Activated T-cell treated with anti-CD3 and anti-CD28 coated beads, Interleukin-2, amount 50 U/mL, for 24 hours (primary cell): ENCODE measurements around the gene LRCH3.

Experiments used
- DNase-seq: peaks from one replicate; pipeline ENCODE4 v3.0.0-alpha.2; 2020
- H3K27ac Mint-ChIP-seq: 2 replicates; pipeline ENCODE4 v1.8.0; 2020; ENCODE audit warnings: mild to moderate bottlenecking, mixed read lengths
- H3K27me3 Mint-ChIP-seq: 2 replicates; pipeline ENCODE4 v1.8.0; 2020; ENCODE audit warnings: mixed read lengths
- H3K36me3 Mint-ChIP-seq: 2 replicates; pipeline ENCODE4 v1.8.0; 2020; ENCODE audit warnings: low read depth, mixed read lengths
- H3K4me1 Mint-ChIP-seq: 2 replicates; pipeline ENCODE4 v1.8.0; 2020; ENCODE audit warnings: low read depth, mixed read lengths
- H3K4me3 Mint-ChIP-seq: 2 replicates; pipeline ENCODE4 v1.8.0; 2020; ENCODE audit warnings: mild to moderate bottlenecking, moderate library complexity, mixed read lengths
- H3K9me3 Mint-ChIP-seq: 2 replicates; pipeline ENCODE4 v1.8.0; 2020; ENCODE audit warnings: mixed read lengths

The LRCH3 gene

GRCh38 chr3:197791113-197791891, at the start of gene LRCH3:
LRCH3 (plus strand) TSS chr3:197791254; CDS start chr3:197791279, 25 bp downstream.
- no peaks in the 10 kb centered on the region for H3K9me3 Mint-ChIP-seq
- H3K27me3 Mint-ChIP-seq, result no peaks in the 10 kb centered on the region
- H3K36me3 Mint-ChIP-seq, result peaks cover 20% of the 10 kb centered on the region
- peak within 1 kb of the TSS; percentile 94 for H3K4me3 Mint-ChIP-seq
- H3K4me1 Mint-ChIP-seq, result peaks cover 45% of the 10 kb centered on the region
- peak within 1 kb of the TSS; percentile 98 for H3K27ac Mint-ChIP-seq
- peak; percentile 90 for DNase-seq

DNA sequence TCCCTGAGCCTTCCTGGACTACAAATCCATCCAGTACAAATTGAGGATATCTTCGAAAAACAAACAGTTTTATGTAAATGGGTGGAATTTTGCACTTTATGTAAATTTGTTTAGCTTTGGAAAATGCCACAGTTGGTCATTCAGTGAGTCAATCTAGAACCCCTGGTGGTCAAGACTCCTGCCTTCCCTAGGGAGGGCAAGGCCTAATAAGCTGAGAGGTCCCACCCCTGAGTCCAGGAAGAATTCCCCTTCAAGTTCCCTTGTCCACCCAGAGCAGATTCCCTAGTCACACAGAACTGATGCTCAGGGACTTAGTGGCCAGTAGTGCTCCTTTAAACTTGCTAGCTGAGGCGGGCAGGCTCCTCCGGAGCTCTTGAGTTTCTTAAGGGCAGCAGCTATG, 48.3 kb upstream of the LRCH3 start:
- no peaks in the 10 kb centered on the region for H3K27me3 Mint-ChIP-seq
- peaks cover 2% of the 10 kb centered on the region for H3K4me1 Mint-ChIP-seq
- no peaks in the 10 kb centered on the region for H3K36me3 Mint-ChIP-seq
- H3K27ac Mint-ChIP-seq, result no peak overlapping the region
- no peak for DNase-seq
- no peaks in the 10 kb centered on the region for H3K9me3 Mint-ChIP-seq
- H3K4me3 Mint-ChIP-seq, result no peak overlapping the region

DNA sequence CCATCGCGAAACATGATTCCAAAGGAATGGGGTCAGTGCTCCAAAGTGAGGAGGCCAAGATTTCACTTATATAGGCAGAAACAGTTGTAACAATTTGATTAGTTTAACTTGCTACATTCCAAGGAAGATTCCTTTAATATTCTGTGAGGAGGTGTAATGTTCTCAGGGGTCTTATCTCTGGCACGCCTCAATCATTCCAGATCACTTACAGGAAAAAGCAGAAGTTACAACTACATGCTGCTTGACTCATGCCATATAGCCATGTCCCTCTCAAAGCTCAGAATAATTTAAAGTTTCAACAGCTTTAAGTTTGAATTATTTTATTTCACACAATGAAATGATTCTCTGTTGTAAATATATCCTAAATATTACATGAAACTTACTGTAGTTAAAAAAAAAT, 44.8 kb upstream of the LRCH3 start:
- peaks cover 17% of the 10 kb centered on the region for H3K4me1 Mint-ChIP-seq
- H3K27me3 Mint-ChIP-seq, result no peaks in the 10 kb centered on the region
- DNase-seq, result no peak
- peaks cover 12% of the 10 kb centered on the region for H3K36me3 Mint-ChIP-seq
- H3K9me3 Mint-ChIP-seq, result no peaks in the 10 kb centered on the region
- H3K27ac Mint-ChIP-seq, result no peak overlapping the region
- no peak overlapping the region for H3K4me3 Mint-ChIP-seq

DNA sequence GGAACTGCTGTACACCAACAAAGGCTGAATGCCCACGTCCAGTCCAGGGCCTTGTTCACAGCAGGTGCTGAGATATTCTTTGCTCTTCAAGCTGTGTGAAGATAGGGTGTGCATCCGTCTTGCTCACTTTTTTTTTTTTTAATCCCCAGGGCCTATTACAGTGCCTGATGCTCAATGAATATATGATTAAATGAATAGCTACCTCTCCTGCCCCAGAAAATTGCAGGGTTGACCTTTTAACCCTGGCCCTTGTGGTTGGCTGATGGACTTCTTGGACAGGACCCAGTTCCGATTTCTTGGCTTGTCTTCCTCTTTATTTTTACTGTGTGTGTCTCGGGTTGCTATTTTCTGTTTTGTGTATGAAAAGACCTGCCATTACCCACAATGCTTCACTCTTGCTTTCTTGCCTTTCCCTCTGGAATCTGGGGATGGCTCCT, 44.2 kb upstream of the LRCH3 start:
- H3K27me3 Mint-ChIP-seq, result no peaks in the 10 kb centered on the region
- peaks cover 12% of the 10 kb centered on the region for H3K36me3 Mint-ChIP-seq
- no peak for DNase-seq
- H3K4me1 Mint-ChIP-seq, result peaks cover 22% of the 10 kb centered on the region
- H3K27ac Mint-ChIP-seq, result no peak overlapping the region
- no peaks in the 10 kb centered on the region for H3K9me3 Mint-ChIP-seq
- no peak overlapping the region for H3K4me3 Mint-ChIP-seq

GRCh38 chr3:197748597-197749314, 42.3 kb upstream of the LRCH3 start:
- Mint-ChIP-seq H3K27me3 (no peaks in the 10 kb centered on the region), H3K9me3 (no peaks in the 10 kb centered on the region), H3K4me1 (peaks cover 35% of the 10 kb centered on the region), H3K36me3 (peaks cover 12% of the 10 kb centered on the region), H3K27ac (peak overlapping the region; percentile 93), H3K4me3 (peak overlapping the region; percentile 88)
- no peak for DNase-seq

- H3K9me3 Mint-ChIP-seq, result no peaks in the 10 kb centered on the region
- DNase-seq, result no peak
- peaks cover 12% of the 10 kb centered on the region for H3K36me3 Mint-ChIP-seq
- peak overlapping the region; percentile 93 for H3K27ac Mint-ChIP-seq
- peak overlapping the region; percentile 88 for H3K4me3 Mint-ChIP-seq
- no peaks in the 10 kb centered on the region for H3K27me3 Mint-ChIP-seq
- H3K4me1 Mint-ChIP-seq, result peaks cover 40% of the 10 kb centered on the region
Measured at GRCh38 chr3:197749315-197749600, 41.8 kb upstream of the LRCH3 start.

- H3K36me3 Mint-ChIP-seq, result peaks cover 12% of the 10 kb centered on the region
- H3K27me3 Mint-ChIP-seq, result no peaks in the 10 kb centered on the region
- peak; percentile 92 for DNase-seq
- peaks cover 42% of the 10 kb centered on the region for H3K4me1 Mint-ChIP-seq
- peak within 1 kb of the TSS; percentile 95 for H3K27ac Mint-ChIP-seq
- peak within 1 kb of the TSS; percentile 88 for H3K4me3 Mint-ChIP-seq
- H3K9me3 Mint-ChIP-seq, result no peaks in the 10 kb centered on the region
Measured at GRCh38 chr3:197749601-197750395, 41.3 kb upstream of the LRCH3 start, which contains the start of gene FYTTD1. FYTTD1 (plus strand) TSS chr3:197749883; CDS start chr3:197749972, 89 bp downstream.

GRCh38 chr3:197750396-197750831, 40.6 kb upstream of the LRCH3 start:
- Mint-ChIP-seq H3K36me3 (peaks cover 12% of the 10 kb centered on the region), H3K4me3 (peak overlapping the region; percentile 88), H3K27me3 (no peaks in the 10 kb centered on the region), H3K4me1 (peaks cover 45% of the 10 kb centered on the region), H3K27ac (peak overlapping the region; percentile 95), H3K9me3 (no peaks in the 10 kb centered on the region)
- DNase-seq, result peak; percentile 70

DNA sequence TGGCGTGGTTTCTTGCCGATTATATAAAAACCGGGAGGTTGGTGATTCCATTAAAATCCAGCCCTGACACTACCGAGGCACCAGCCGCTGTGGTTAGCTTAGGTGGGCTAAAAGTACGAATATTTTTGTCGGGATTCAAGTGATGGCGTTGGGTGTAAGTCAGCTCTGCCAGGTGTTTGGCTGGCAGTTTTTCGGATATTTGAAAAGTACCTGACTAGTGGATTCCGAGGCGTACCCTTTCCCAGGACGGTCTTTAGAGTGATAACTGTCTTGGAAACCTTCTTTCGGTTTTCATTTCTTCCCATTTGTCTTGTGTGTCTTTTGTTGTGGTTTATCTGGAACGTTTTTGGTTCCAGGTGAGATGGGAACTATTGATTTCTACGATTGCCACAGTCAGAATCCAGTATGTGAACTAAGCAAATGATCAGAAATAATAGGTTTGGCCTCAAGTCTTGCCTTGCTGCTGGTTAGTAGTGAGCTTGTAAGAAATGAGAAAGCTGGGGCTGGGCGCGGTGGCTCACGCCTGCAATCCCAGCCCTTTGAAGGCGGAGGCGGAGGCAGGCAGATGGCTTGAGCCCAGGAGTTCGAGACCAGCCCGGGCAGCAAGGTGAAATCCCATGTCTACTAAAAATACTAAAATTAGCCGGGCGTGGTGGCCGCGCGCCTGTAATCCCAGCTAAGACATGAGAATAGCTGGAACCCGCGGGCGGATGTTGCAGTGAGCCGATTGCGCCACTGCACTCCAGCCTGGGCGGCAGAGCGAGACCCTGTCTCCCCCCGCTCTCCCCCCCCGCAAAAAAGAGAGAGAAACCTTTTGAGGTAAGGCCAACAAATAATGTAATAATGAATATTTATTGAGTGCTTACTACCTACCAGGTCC, 40.0 kb upstream of the LRCH3 start:
- Mint-ChIP-seq H3K27me3 (no peaks in the 10 kb centered on the region), H3K9me3 (no peaks in the 10 kb centered on the region), H3K4me1 (peaks cover 48% of the 10 kb centered on the region), H3K4me3 (peak overlapping the region; percentile 88), H3K36me3 (peaks cover 14% of the 10 kb centered on the region), H3K27ac (peak overlapping the region; percentile 95)
- DNase-seq, result peak; percentile 60

DNA sequence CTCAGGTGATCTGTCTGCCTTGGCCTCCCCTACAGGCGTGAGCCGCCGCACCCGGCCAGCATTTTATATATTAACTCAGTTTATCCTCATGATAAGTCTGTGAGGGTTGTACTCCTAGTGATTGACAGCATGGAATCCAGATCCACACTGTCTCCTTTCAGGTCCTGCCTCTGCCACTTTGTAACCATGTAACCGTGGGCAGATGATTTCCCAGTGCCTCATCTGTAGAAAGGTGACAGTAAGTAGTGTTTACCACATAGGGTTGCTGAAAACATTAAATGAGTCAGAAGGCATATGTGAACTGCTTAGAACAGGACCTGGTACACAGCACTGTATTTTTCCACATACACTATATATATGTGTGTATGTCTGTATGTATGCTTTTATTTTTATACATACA, 38.9 kb upstream of the LRCH3 start:
- peaks cover 21% of the 10 kb centered on the region for H3K36me3 Mint-ChIP-seq
- no peak for DNase-seq
- H3K4me1 Mint-ChIP-seq, result peaks cover 52% of the 10 kb centered on the region
- no peaks in the 10 kb centered on the region for H3K27me3 Mint-ChIP-seq
- H3K4me3 Mint-ChIP-seq, result peak overlapping the region; percentile 75
- H3K9me3 Mint-ChIP-seq, result no peaks in the 10 kb centered on the region
- peak overlapping the region; percentile 84 for H3K27ac Mint-ChIP-seq

GRCh38 chr3:197753263-197753662, 37.8 kb upstream of the LRCH3 start:
- Mint-ChIP-seq H3K36me3 (peaks cover 25% of the 10 kb centered on the region), H3K27ac (peak overlapping the region; percentile 55), H3K4me3 (no peak overlapping the region), H3K9me3 (no peaks in the 10 kb centered on the region), H3K27me3 (no peaks in the 10 kb centered on the region), H3K4me1 (peaks cover 52% of the 10 kb centered on the region)
- DNase-seq, result no peak

- no peaks in the 10 kb centered on the region for H3K27me3 Mint-ChIP-seq
- no peak for DNase-seq
- no peaks in the 10 kb centered on the region for H3K9me3 Mint-ChIP-seq
- H3K4me3 Mint-ChIP-seq, result no peak overlapping the region
- peaks cover 32% of the 10 kb centered on the region for H3K4me1 Mint-ChIP-seq
- H3K36me3 Mint-ChIP-seq, result peaks cover 12% of the 10 kb centered on the region
- no peak overlapping the region for H3K27ac Mint-ChIP-seq
Measured at GRCh38 chr3:197756704-197757103, 34.4 kb upstream of the LRCH3 start.

DNA sequence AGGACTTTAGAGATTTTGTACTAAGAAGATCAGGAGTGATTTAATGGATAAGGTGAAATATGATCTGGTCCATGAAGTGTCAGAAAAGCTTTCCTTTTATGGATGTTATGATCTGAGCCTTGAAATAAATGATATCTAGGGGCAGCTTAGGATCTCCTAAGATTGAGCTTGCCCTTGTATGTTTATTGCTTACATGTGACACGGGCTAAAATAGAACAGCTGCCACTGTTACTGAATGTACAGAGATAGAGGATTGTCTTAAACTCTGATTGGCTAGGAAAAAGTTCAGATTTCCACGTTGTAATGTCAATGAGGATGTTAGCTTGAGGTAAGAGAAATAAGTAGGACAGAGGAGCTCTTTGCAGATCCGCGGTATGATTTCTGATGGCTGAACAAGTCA, 32.5 kb upstream of the LRCH3 start:
- Mint-ChIP-seq H3K4me1 (peaks cover 17% of the 10 kb centered on the region), H3K27ac (no peak overlapping the region), H3K36me3 (peaks cover 17% of the 10 kb centered on the region), H3K9me3 (no peaks in the 10 kb centered on the region), H3K4me3 (no peak overlapping the region), H3K27me3 (no peaks in the 10 kb centered on the region)
- no peak for DNase-seq

DNA sequence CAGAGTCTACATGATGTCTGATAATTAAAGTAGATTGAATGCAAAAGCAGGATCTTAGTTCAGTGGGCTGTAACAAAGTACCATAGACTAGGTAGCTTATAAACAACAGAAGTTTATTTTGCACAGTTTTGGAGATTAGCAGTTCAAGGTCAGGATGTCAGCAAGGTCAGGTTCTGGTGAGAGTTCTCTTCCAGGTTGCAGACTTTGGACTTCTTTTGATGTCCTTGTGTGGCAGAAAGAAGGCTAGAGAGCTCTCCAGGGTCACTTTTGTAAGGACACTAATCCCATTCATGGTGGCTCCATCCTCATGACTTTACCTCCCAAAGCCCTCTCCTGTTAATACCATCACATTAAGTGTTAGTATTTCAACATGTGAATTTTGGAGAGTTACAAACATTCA, 29.3 kb upstream of the LRCH3 start:
- Mint-ChIP-seq H3K27me3 (no peaks in the 10 kb centered on the region), H3K9me3 (no peaks in the 10 kb centered on the region), H3K4me3 (no peak overlapping the region), H3K27ac (no peak overlapping the region), H3K4me1 (no peaks in the 10 kb centered on the region), H3K36me3 (peaks cover 26% of the 10 kb centered on the region)
- no peak for DNase-seq
